Retinal pigment epithelial cell (primary cell): ENCODE measurements around the gene ZNF716.

ENCODE experiments used
- DNase-seq: peaks from one replicate; pipeline ENCODE4 v3.0.0-alpha.2; 2010; ENCODE audit warnings: low read depth
- H3K4me3 ChIP-seq: 2 replicates; pipeline ENCODE4 v1.5.1; 2011; ENCODE audit warnings: mild to moderate bottlenecking, low read length, control low read depth, moderate library complexity
- CTCF ChIP-seq: conservative IDR thresholded peaks from 2 replicates; pipeline ENCODE4 v1.5.1; 2011; ENCODE audit warnings: low read depth, low read length, control low read depth, inconsistent platforms

ZNF716 gene

GRCh38 chr7:57412168-57412567 lies 37.8 kb upstream of the ZNF716 start:
- TF ChIP-seq CTCF, result no peak
- H3K4me3 ChIP-seq, result no peak overlapping the region
- no peak for DNase-seq

GRCh38 chr7:57412618-57413017 lies 37.4 kb upstream of the ZNF716 start:
- DNase-seq, result no peak
- TF ChIP-seq CTCF, result no peak
- no peak overlapping the region for H3K4me3 ChIP-seq

- no peak overlapping the region for H3K4me3 ChIP-seq
- no peak for TF ChIP-seq CTCF
- DNase-seq, result no peak
Observed at GRCh38 chr7:57413529-57414398, 36.2 kb upstream of the ZNF716 start.

GRCh38 chr7:57414415-57414814 lies 35.6 kb upstream of the ZNF716 start:
- TF ChIP-seq CTCF, result no peak
- no peak overlapping the region for H3K4me3 ChIP-seq
- no peak for DNase-seq

DNA sequence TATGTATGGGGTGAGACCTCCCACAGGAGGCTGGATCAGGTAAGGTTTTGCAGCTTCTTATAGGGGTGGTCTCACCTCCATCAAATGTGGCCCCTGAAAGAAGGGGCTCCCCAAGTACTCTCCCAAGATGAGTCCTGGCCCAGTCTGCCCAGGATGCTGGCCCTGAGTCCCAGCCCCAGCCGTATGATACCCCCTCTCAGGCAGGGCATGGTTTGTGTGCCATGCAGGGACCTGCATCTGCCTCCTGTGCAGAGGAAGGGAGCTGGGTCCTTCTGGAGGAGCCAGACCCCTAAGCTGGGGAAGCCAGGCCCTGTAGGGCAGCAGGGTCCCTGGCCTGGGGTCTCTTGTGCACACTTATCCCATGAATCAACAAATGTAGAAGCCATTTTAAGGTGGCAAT lies 35.1 kb upstream of the ZNF716 start:
- TF ChIP-seq CTCF, result no peak
- H3K4me3 ChIP-seq, result no peak overlapping the region
- DNase-seq, result no peak

DNA sequence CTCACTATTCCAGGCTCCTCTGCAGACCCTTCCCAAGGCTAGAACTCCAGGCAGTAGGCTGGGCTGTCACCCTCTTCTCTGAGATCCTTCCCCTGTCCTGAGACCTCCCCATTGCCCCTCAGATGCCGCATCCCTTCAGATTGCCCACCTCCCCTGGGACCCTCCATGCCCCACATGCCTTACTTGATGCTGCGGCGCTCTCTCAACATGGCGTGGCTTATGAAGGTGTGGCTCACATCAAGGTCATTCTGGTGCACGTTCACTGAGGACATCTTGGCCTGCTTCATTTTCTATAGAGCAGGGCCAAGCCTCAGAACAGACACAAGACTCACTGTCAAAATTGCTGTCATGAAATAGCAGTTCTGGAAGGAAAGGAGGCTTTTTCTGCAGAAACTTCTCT lies 34.7 kb upstream of the ZNF716 start:
- DNase-seq, result no peak
- no peak overlapping the region for H3K4me3 ChIP-seq
- no peak for TF ChIP-seq CTCF

DNA sequence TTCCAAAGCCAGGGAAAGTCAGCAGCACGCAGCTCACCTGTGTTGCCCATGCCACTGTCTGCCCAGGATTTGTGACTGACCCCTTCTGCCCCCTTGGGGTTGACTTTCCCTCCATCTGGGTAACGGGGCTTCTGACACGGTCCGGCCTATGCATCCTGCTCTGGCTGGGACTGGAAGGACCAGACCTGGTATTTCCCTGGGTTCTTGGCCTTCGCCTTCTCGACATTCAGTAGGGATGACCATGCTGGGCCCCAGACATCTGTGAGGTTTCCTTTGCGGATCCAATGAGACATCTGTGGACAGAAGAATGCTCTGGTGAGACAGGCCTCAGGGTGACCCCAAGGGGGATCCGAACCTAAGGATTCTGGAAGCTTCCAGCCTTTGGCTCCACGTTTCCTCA lies 34.2 kb upstream of the ZNF716 start:
- H3K4me3 ChIP-seq, result no peak overlapping the region
- no peak for DNase-seq
- TF ChIP-seq CTCF, result no peak
